DMS153 (cell line): ENCODE measurements around the gene TRAF3.

Experiments used
- DNase-seq: peaks from one replicate; lab custom pipeline; 2025; lab: John Stamatoyannopoulos, UW

TRAF3 gene

DNA sequence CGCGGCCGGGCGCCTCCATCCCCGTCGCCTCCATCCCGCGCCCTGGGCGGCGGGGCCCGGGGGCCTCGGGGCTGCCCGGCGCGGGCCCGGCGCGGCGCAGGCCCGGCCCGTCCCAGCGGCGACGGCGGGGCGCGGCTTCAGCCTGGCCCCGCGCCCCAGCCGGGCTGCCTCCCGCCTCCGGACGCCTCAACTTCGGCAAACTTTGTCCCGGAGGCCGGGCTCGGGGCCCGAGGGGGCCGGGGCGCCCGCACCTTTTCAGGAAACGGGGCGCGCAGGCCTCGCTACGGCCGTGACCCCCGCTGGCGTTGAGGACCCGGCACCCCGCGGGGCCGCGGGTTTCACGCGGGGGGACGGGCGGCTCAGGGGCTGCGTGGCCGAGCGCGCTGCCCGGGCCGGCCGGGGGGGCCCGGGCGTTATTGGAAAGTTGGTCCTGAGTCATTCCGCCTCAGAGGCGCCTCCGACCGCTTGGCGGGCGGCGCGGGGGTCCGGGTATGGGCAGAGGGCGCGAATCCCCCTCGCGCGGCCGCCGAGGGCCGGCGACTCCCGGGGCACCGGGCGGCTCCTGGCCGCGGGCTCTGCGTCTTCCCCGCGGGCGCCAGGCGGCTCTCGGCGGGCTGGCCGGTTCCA is 575 bp downstream of the TRAF3 start:
- DNase-seq, result no peak

GRCh38 chr14:102778338-102779083 is 1.3 kb downstream of the TRAF3 start:
- DNase-seq, result no peak

DNA sequence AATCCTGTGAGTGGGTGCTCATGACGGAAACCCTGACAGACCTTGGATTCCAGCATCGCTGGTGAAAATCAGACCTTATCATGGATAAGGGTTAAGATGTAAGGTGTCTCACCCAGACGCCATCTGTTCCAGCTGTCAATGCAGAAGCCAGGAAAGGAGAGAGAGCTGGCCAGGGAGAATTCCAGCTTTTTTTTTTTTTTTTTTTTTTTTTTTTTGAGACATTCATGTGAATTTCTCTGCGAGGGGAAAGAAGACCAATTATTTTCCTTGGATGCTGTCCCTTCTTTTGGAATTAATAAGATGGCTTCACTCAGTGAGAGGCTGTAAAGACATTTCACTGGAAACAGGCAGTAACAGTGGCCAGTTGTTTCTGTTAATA is 1.8 kb downstream of the TRAF3 start:
- DNase-seq, result no peak

DNA sequence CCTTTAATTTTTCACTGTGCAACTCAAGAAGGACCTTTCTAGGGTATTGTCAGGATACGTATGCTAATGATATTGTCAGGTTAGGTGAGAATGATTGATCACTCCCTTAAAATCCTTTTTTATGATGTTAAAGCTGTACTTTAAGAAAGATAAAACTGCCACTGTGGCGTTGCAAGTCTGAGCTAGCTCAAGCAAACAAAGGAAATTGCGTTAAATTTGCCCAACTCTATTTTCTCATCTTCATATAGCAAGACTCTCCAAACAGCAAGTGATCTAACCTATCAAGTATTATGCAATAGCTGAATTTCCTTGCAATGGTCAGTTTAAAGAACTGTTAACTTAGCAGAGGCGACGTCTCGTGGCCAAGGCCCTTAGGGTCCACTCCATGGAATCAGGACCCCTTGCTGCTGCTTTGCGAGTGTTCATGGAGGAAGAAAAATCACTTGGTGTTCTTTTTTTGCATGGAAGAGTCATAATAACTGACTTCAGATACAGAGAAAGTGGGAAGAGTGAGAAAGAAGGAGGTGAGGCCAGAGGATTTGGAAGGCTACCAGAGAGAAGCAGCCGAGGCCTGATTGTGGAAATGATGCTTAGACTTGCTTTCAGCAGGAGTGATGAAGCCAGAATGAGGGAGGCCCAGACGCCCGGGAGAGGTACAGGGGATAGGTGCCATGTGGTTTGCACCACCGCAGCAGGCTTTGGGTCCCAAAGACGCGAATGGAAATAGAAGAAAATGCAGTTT is 2.5 kb downstream of the TRAF3 start:
- no peak for DNase-seq

- DNase-seq, result no peak
Measured at GRCh38 chr14:102781063-102781462, 3.8 kb downstream of the TRAF3 start.

DNA sequence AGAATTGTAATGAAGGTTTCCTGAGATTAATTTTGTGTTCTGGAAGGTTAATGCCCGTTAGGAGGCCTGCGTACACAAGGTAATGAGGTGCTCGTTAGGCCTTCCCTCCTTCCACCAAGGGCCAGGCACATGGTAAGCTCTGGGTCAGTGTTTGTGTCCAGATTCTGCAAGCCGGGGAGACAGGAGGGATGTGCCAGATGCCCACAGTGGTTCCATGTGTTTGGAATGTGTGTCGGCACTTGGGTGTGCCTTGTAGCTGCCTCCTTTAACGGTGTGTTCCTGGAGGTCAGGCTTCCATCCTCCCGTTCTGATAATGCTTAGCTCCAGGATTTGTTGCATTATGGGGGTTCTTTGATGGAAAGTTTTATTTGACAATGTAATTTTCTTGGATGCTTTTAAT is 5.7 kb downstream of the TRAF3 start:
- DNase-seq, result no peak

DNA sequence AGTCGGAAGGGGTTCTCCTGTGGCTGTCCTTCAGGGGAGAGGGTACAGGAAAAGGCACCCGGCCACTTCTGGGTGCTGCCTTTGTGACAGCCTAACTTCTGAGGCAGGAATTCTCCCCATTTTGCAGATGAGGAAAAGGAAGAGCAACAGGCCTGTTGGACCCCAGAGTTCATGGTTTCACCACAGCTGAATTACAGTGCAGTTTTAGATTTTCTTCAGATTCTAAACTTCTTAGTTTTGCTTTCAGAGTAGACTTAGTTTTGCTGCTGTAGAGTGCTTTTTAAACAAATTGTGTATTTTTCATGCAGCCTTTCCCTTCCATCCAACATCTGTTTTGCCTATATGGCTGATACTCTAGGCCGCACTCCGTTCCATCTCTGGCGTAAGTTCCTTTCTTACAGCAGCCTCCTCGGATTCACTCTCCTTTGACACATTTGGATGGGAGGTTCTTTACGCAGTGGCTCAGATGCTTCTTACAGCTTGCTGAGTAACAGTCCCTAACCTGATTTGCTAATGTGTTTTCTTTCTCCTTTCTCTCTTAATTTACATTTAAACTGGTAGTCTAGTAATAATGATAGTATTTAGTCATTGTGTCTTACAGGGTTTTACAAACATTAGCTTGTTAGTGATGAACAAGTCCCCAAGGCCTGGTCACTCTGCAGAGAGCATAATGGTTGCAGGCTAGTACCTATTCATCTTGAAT is 7.8 kb downstream of the TRAF3 start:
- DNase-seq, result no peak

- no peak for DNase-seq
Measured at GRCh38 chr14:102785595-102785963, 8.3 kb downstream of the TRAF3 start.

DNA sequence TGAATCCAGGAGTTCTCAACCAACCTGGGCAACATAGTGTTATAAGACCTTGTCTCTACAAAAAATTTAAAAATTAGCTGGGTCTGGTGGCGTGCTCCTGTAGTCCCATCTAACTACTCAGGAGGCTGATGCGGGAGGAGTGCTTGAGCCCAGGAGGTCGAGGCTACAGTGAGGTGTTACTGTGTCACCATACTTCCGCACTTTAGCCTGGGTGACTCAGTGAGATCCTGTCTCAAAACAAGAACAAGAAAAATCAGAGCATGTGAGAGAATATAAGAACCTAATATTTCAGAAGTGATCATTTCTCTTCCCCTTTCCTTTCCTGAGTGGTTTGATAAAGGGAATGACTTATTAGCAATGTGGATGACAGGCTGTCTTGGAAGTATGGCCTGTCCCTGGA is 9.5 kb downstream of the TRAF3 start:
- no peak for DNase-seq

DNA sequence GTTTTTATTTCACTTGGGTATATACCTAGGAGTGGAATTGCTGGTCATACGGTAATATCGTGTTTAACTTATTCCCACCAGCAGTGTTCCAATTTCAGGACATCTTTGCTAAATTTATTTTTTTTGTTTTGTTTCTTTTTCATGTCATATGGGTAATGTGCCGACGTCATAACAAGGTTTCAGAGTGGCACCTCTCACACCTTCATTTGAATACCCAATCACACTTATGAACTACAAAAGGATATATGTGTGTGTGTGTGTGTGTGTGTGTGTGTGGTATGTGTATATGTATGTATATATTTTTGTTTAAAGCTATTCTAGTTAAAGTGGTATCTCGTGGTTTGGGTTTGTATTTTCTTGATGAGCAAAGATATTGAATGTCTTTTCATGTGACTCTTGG is 12.1 kb downstream of the TRAF3 start:
- no peak for DNase-seq

DNA sequence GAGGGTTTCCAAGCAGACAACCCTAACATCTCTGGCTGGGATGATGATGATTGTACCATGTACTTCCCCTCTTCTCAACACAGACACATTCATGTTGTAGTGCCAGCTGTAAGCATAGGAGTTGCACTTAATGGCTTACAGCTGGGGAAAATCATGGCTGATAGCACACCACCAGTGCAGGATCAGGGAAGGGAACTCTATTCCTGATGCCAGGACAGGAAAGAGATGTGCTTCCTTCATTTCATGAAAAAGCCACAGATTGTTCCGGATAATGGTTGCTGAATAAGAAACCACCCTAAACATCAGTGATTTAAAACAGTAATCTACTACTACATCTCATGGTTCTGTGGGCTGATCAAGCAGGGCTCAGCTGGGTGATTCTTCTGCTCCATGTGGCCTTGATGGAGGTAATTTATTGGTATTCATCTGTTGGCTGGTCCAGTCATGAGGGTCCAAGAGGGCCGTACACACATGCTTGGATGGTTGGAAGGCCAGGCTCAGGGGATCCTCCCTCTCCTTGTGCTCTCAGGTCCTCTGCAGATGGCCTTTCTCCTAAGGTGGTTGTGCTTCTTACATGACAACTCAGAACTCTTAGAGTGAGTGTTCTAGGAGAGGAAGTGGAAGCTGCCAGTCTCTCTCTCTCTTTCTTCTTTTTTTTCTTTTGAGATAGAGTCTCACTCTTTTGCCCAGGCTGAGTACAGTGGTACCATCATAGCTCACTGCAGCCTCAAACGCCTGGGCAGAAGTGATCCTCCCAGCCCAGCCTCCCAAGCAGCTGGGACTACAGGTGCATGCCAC is 16.5 kb downstream of the TRAF3 start:
- no peak for DNase-seq

GRCh38 chr14:102795060-102795925 is 18.0 kb downstream of the TRAF3 start:
- peak; percentile 70 for DNase-seq

- DNase-seq, result no peak
Measured at GRCh38 chr14:102796661-102797190, 19.5 kb downstream of the TRAF3 start.

DNA sequence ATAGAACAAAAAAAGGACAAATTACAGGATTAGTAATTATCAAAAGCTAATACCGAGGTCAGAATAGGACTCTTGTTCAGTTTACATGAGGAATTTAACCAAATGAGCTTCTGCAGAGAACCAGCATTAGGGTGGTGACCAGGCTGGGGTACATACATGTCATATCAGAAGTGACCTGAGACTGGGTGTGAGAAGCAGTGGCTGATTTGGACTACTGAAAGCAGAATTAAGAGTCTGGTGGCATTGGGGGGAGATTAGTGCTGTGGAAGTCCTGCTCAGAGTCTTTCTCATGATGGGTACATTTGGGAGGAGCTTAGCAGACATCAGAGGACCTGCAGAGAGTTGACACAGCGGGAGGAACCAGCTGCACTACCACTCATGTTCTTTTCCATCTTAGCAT is 21.7 kb downstream of the TRAF3 start:
- no peak for DNase-seq

DNA sequence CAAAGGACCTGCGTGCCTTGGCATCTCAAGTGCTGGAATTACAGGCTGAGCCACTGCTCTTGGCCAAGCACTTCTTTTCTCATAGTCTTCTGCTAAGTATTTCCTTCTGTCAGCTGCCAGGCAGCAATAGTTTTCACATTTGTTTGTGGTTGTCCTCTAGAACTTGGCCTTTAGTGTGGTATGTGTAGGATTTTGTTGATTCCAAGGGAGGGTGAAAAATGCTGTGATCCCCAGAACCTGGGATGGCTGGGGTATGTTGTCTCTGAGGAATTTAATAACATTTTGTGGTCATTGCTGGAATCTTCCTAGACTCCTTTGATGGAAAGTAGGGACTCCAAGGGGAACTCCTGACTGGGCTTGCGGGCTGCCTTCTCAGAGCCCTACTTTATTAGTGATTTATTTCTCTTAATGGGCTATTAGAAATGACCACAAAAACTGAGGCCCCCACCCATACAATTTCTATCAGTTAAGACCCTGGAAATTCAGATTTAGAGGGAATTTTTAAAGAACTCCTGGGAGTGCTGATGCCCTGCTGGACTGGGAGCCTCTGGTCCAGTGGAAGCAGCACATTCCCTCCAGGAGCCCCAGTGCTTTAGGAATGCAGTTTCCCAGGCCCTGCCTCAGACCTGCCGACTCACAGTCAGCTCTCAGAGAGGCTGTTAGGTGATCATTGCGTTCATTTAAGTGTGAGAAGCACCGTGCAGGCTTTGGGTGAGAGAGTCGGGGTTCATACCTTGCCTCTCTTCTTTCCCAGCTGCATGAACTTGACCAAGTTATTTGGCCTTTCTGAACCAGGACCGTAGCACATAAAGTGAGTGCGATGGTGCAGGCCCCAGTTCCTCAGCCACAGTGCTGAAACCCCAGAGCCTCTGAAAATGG is 22.7 kb downstream of the TRAF3 start:
- no peak for DNase-seq

GRCh38 chr14:102802834-102803523 is 25.7 kb downstream of the TRAF3 start:
- no peak for DNase-seq

DNA sequence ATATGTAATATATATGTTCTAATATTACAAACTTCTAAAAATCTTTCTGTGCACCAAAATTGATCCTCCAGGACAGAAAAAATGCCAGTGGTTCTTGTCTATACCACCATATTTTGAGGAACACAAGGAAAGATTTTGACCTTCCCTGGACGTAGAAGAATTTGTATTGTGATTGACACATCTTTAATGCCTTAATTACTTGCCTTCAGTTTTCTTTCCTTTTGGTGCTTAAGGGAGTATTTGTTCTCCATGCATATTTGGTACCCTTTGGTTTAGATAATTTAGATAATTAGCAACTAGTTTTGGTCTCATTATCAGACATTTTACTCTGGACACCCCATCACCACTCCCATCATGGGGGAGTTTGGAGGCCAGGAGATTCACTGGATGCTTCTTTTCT is 27.6 kb downstream of the TRAF3 start:
- DNase-seq, result no peak

- no peak for DNase-seq
Measured at GRCh38 chr14:102805371-102805891, 28.2 kb downstream of the TRAF3 start.

GRCh38 chr14:102805941-102806340 is 28.7 kb downstream of the TRAF3 start:
- DNase-seq, result no peak
